Measurements from ENCODE around the gene AGFG2.
"Not testable (repeated sequence)": the region's sequence is repeated elsewhere in the genome, so short reads cannot be mapped to it uniquely, and the experiment has no call there.

Gene AGFG2

DNA sequence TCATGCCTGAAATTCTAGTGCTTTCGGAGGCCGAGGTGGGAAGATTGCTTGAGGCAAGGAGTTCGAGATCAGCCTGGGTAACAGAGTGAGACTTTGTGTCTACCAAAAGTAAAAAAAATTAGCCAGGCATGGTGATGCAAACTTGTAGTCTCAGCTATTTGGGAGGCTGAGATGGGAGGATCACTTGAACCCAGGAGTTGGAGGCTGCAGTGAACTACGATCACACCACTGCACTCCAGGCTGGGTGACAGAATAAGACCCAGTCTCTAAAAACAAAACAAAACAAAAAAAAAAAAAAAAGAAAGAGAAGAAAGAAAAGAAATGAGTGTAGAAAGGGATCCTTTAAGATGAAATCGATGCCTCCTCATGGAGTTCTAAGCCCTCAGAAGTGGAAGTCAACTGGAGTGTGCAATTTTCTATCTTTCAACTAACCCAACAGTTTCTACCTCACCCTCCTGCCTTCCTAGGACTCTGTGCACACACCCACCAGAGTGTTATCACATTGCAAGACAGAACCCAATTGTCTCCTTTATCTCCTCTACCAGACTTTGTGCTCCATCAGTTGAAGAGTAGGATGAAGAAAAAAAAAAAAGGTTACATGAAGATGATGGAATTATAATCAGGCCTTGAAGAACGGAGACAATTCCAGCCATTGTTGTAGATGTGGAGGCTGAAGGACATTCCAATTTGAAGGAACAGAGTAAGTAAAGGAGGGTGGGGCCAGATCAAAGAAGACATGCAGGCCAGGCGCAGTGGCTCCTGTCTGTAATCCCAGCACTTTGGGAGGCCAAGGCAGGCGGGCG, 28.4 kb upstream of the AGFG2 start:
- Mint-ChIP-seq H3K36me3 (ENCODE audit: low read depth) (no peaks in the 10 kb centered on the region), H3K27me3 (peaks cover 12% of the 10 kb centered on the region), H3K9me3 (no peaks in the 10 kb centered on the region), H3K27ac (no peak overlapping the region), H3K4me1 (ENCODE audit: low read depth) (peaks cover 31% of the 10 kb centered on the region), H3K4me3 (no peak overlapping the region)
- intact Hi-C loops (cut with micrococcal nuclease) = no loop called here

DNA sequence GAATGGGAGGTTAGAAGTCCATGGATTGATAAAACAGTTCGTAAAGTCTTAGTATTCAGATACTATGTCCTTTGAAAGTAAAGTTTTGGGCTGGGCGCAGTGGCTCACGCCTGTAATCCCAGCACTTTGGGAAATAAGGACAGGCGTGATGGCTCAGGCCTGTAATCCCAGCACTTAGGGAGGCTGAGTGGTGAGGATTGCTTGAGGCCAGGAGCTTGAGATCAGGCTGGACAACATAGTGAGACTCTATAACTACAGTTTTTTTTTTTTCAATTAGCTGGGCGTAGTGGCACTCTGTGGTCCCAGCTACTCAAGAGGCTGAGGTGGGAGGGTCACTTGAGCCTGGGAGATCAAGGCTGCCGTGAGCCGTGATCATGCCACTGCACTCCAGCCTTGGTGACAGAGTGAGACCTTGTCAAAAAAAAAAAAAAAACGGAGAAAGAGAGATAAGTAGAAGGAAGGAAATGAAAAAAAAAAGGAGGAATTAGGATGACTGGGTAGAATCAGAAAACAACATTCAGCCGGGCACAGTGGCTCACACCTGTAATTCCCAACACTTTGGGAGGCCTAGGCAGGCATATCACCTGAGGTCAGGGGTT, 25.7 kb upstream of the AGFG2 start:
- Mint-ChIP-seq H3K4me1 (ENCODE audit: low read depth) (peaks cover 37% of the 10 kb centered on the region), H3K9me3 (no peaks in the 10 kb centered on the region), H3K36me3 (ENCODE audit: low read depth) (no peaks in the 10 kb centered on the region), H3K27me3 (peaks cover 4% of the 10 kb centered on the region), H3K4me3 (no peak overlapping the region), H3K27ac (no peak overlapping the region)
- intact Hi-C loops (cut with micrococcal nuclease) = no loop called here

GRCh38 chr7:100515072-100515532, 23.9 kb upstream of the AGFG2 start:
- intact Hi-C loops (cut with micrococcal nuclease) = no loop called here
- Mint-ChIP-seq H3K36me3 (ENCODE audit: low read depth) (no peaks in the 10 kb centered on the region), H3K9me3 (no peaks in the 10 kb centered on the region), H3K4me1 (ENCODE audit: low read depth) (peaks cover 32% of the 10 kb centered on the region), H3K4me3 (no peak overlapping the region), H3K27ac (peak overlapping the region; percentile 20), H3K27me3 (no peaks in the 10 kb centered on the region)

- H3K4me1 Mint-ChIP-seq (ENCODE audit: low read depth) = peaks cover 38% of the 10 kb centered on the region
- peak overlapping the region; percentile 20 for H3K27ac Mint-ChIP-seq
- no peaks in the 10 kb centered on the region for H3K27me3 Mint-ChIP-seq
- H3K36me3 Mint-ChIP-seq (ENCODE audit: low read depth) = no peaks in the 10 kb centered on the region
- no peaks in the 10 kb centered on the region for H3K9me3 Mint-ChIP-seq
- intact Hi-C loops (cut with micrococcal nuclease) = no loop called here
- H3K4me3 Mint-ChIP-seq = no peak overlapping the region
These were observed 22.7 kb upstream of the AGFG2 start for GRCh38 chr7:100516135-100516812.

GRCh38 chr7:100517305-100517704, 21.7 kb upstream of the AGFG2 start:
- Mint-ChIP-seq H3K9me3 (no peaks in the 10 kb centered on the region), H3K27me3 (no peaks in the 10 kb centered on the region), H3K27ac (no peak overlapping the region), H3K36me3 (ENCODE audit: low read depth) (no peaks in the 10 kb centered on the region), H3K4me1 (ENCODE audit: low read depth) (peaks cover 43% of the 10 kb centered on the region), H3K4me3 (no peak overlapping the region)
- intact Hi-C loops (cut with micrococcal nuclease) = no loop called here

GRCh38 chr7:100519580-100519979, 19.4 kb upstream of the AGFG2 start:
- Mint-ChIP-seq H3K27ac (no peak overlapping the region), H3K27me3 (no peaks in the 10 kb centered on the region), H3K36me3 (ENCODE audit: low read depth) (no peaks in the 10 kb centered on the region), H3K4me3 (no peak overlapping the region), H3K4me1 (ENCODE audit: low read depth) (peaks cover 38% of the 10 kb centered on the region), H3K9me3 (no peaks in the 10 kb centered on the region)
- intact Hi-C loops (cut with micrococcal nuclease) = no loop called here

- Mint-ChIP-seq H3K27me3 (no peaks in the 10 kb centered on the region), H3K9me3 (no peaks in the 10 kb centered on the region), H3K36me3 (ENCODE audit: low read depth) (no peaks in the 10 kb centered on the region), H3K27ac (no peak overlapping the region), H3K4me1 (ENCODE audit: low read depth) (peaks cover 35% of the 10 kb centered on the region), H3K4me3 (no peak overlapping the region)
- intact Hi-C loops (cut with micrococcal nuclease) = no loop called here
These were observed 18.9 kb upstream of the AGFG2 start for GRCh38 chr7:100520138-100520537.

- intact Hi-C loops (cut with micrococcal nuclease) = no loop called here
- H3K4me3 Mint-ChIP-seq = no peak overlapping the region
- peaks cover 25% of the 10 kb centered on the region for H3K4me1 Mint-ChIP-seq (ENCODE audit: low read depth)
- H3K27ac Mint-ChIP-seq = peak overlapping the region; percentile 89
- no peaks in the 10 kb centered on the region for H3K9me3 Mint-ChIP-seq
- no peaks in the 10 kb centered on the region for H3K36me3 Mint-ChIP-seq (ENCODE audit: low read depth)
- no peaks in the 10 kb centered on the region for H3K27me3 Mint-ChIP-seq
These were observed 17.9 kb upstream of the AGFG2 start for GRCh38 chr7:100521076-100521475.

- not testable (repeated sequence) for H3K27me3 Mint-ChIP-seq; H3K9me3 Mint-ChIP-seq; H3K4me3 Mint-ChIP-seq; H3K36me3 Mint-ChIP-seq (ENCODE audit: low read depth)
- Mint-ChIP-seq H3K4me1 (ENCODE audit: low read depth) (peaks cover 22% of the 10 kb centered on the region), H3K27ac (peak overlapping the region; percentile 89)
- intact Hi-C loops (cut with micrococcal nuclease) = loop anchor here (1.0 kb wide), 1 partner anchor 16 kb away; no protein-coding TSS in a partner anchor
These were observed 17.0 kb upstream of the AGFG2 start for GRCh38 chr7:100521909-100522593.

DNA sequence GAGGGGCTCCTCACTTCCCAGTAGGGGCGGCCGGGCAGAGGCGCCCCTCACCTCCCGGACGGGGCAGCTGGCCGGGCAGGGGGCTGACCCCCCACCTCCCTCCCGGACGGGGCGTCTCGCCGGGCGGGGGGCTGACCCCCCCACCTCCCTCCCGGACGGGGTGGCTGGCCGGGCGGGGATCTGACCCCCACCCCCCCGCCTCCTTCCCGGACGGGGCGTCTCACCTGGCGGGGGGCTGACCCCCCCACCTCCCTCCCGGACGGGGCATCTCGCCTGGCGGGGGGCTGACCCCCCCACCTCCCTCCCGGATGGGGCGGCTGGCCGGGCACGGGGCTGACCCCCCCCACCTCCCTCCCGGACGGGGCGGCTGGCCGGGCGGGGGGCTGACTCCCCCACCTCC, 15.8 kb upstream of the AGFG2 start:
- intact Hi-C loops (cut with micrococcal nuclease) = not testable (repeated sequence)

DNA sequence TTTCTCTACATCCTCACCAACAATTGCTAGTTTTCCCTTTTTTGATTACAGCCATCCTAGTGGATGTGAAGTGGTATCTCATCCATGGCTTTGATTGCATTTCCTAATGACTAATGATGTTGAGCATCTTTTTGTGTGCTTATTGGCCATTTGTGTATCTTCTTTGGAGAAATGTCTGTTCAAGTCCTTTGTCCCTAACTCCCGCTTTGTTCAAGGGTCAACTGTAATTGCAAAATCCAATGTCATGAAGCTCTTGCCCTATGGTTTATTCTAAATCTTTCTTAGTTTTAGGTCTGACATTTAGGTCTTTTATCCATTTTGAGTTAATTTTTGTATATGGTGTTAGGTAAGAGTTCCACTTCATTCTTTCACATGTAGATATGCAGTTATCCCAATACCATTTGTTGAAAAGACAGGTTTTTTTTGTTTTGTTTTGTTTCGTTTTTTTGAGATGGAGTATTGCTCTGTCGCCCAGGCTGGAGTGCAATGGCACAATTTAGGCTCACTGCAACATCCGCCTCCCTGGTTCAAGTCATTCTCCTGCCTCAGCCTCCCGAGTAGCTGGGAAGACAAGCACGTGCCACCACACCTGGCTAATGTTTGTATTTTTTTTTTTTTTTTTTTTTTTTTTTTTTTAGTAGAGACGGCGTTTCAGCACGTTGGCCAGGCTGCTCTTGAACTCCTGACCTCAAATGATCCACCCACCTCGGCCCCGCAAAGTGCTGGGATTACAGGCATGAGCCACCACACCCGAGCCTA, 10.7 kb upstream of the AGFG2 start:
- H3K9me3 Mint-ChIP-seq; H3K27ac Mint-ChIP-seq; intact Hi-C loops (cut with micrococcal nuclease); H3K4me3 Mint-ChIP-seq; H3K4me1 Mint-ChIP-seq (ENCODE audit: low read depth); H3K36me3 Mint-ChIP-seq (ENCODE audit: low read depth); H3K27me3 Mint-ChIP-seq: not testable (repeated sequence)

More for the DNA sequence above, 15.8 kb upstream of the AGFG2 start:
- H3K27me3 Mint-ChIP-seq; H3K4me3 Mint-ChIP-seq; H3K36me3 Mint-ChIP-seq (ENCODE audit: low read depth); H3K27ac Mint-ChIP-seq; H3K9me3 Mint-ChIP-seq: not testable (repeated sequence)
- H3K4me1 Mint-ChIP-seq (ENCODE audit: low read depth) = peaks cover 22% of the 10 kb centered on the region

GRCh38 chr7:100532165-100533022, 6.6 kb upstream of the AGFG2 start:
- Mint-ChIP-seq H3K27ac (no peak overlapping the region), H3K4me3 (no peak overlapping the region), H3K9me3 (no peaks in the 10 kb centered on the region), H3K36me3 (ENCODE audit: low read depth) (no peaks in the 10 kb centered on the region), H3K4me1 (ENCODE audit: low read depth) (no peaks in the 10 kb centered on the region), H3K27me3 (peaks cover 8% of the 10 kb centered on the region)
- intact Hi-C loops (cut with micrococcal nuclease) = no loop called here

DNA sequence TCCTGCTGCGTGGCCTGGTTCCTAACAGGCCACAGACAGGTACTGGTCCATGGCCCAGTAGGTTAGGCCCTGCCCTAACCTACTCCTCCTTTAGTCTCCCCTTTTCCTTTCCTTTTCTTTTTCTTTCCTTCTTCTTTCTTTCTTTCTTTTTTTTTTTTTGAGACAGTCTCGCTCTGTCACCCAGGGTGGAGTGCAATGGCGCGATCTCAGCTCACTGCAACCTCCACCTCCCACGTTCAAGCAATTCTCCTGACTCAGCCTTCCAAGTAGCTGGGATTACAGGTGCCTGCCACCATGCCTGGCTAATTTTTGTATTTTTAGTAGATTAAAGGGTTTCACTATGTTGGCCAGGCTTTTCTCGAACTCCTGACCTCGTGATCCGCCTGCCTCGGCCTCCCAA, 3.0 kb upstream of the AGFG2 start:
- intact Hi-C loops (cut with micrococcal nuclease); H3K36me3 Mint-ChIP-seq (ENCODE audit: low read depth); H3K9me3 Mint-ChIP-seq; H3K27me3 Mint-ChIP-seq; H3K4me3 Mint-ChIP-seq: not testable (repeated sequence)
- H3K27ac Mint-ChIP-seq = peak overlapping the region; percentile 27
- peaks cover 24% of the 10 kb centered on the region for H3K4me1 Mint-ChIP-seq (ENCODE audit: low read depth)

Data from dendritic cell treated with granulocyte-macrophage colony-stimulating factor and Interleukin-4, amounts not matched to agents 40 ng/mL and 50 ng/mL, for 4 days (primary cell).